ENCODE data around the gene GPR158.

GPR158 gene

GRCh38 chr10:25556457-25556856 is 381.7 kb downstream of the GPR158 start:
- Histone ChIP-seq H3K4me3 (ENCODE audit: low read length) (no peak overlapping the region), H3K36me3 (ENCODE audit: insufficient read depth, low read length) (no peaks in the 10 kb centered on the region), H3K9ac (ENCODE audit: low read depth, low read length) (no peak overlapping the region), H3K4me1 (ENCODE audit: control insufficient read depth, insufficient read depth, low read length) (no peaks in the 10 kb centered on the region), H3K9me3 (replicated peaks; ENCODE audit: low read length) (no peaks in the 10 kb centered on the region), H3K27me3 (ENCODE audit: control insufficient read depth, insufficient read depth, low read length) (no peaks in the 10 kb centered on the region), H3K4me2 (ENCODE audit: low read length) (no peak overlapping the region)

DNA sequence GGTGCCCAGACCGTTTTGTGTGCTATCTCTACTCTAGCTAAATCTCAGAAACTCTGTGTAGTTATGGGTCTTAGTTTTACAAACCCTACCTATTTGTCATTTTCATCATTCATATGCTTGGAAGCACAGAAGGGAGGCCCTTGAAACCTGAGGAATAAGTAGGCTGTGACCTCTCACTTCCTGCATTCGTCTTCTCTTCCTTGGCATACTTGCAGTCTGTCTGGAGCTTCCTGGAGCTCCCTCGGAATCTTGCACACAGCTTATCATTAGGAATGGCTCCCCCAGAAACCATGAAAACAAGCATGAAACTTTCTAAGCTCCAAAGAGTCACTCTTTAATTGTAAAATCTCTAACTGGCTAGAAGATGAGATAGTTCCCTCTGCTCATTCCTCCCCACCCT is 382.3 kb downstream of the GPR158 start:
- H3K9me3 ChIP-seq (replicated peaks; ENCODE audit: low read length) = no peaks in the 10 kb centered on the region
- no peak overlapping the region for H3K9ac ChIP-seq (ENCODE audit: low read depth, low read length)
- no peaks in the 10 kb centered on the region for H3K36me3 ChIP-seq (ENCODE audit: insufficient read depth, low read length)
- H3K4me3 ChIP-seq (ENCODE audit: low read length) = no peak overlapping the region
- H3K27me3 ChIP-seq (ENCODE audit: control insufficient read depth, insufficient read depth, low read length) = no peaks in the 10 kb centered on the region
- no peak overlapping the region for H3K4me2 ChIP-seq (ENCODE audit: low read length)
- no peaks in the 10 kb centered on the region for H3K4me1 ChIP-seq (ENCODE audit: control insufficient read depth, insufficient read depth, low read length)

GRCh38 chr10:25561758-25562157 is 387.0 kb downstream of the GPR158 start:
- no peaks in the 10 kb centered on the region for H3K36me3 ChIP-seq (ENCODE audit: insufficient read depth, low read length)
- no peaks in the 10 kb centered on the region for H3K4me1 ChIP-seq (ENCODE audit: control insufficient read depth, insufficient read depth, low read length)
- no peak overlapping the region for H3K4me2 ChIP-seq (ENCODE audit: low read length)
- no peak overlapping the region for H3K9ac ChIP-seq (ENCODE audit: low read depth, low read length)
- H3K27me3 ChIP-seq (ENCODE audit: control insufficient read depth, insufficient read depth, low read length) = no peaks in the 10 kb centered on the region
- no peak overlapping the region for H3K4me3 ChIP-seq (ENCODE audit: low read length)
- no peaks in the 10 kb centered on the region for H3K9me3 ChIP-seq (replicated peaks; ENCODE audit: low read length)

DNA sequence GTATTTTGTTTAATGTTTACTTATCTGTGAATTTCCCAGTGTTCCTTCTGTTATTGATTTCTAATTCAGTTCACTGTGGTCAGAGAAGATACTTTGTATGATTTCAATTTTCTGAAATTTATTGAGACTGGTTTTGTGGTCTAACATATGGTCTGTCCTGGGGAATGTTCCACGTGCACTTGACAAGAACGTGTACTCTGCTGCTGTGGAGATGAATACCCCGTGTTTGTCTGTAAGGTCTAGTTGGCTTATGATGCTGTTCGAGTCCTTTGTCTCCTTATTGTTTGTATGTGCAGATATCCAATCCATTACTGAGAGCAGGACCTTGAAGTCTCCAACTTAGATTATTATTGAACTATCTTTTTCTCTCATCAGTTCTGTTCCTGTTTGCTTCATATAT is 387.7 kb downstream of the GPR158 start:
- H3K27me3 ChIP-seq (ENCODE audit: control insufficient read depth, insufficient read depth, low read length) = no peaks in the 10 kb centered on the region
- no peaks in the 10 kb centered on the region for H3K36me3 ChIP-seq (ENCODE audit: insufficient read depth, low read length)
- no peak overlapping the region for H3K4me3 ChIP-seq (ENCODE audit: low read length)
- no peaks in the 10 kb centered on the region for H3K4me1 ChIP-seq (ENCODE audit: control insufficient read depth, insufficient read depth, low read length)
- H3K4me2 ChIP-seq (ENCODE audit: low read length) = no peak overlapping the region
- no peaks in the 10 kb centered on the region for H3K9me3 ChIP-seq (replicated peaks; ENCODE audit: low read length)
- no peak overlapping the region for H3K9ac ChIP-seq (ENCODE audit: low read depth, low read length)

DNA sequence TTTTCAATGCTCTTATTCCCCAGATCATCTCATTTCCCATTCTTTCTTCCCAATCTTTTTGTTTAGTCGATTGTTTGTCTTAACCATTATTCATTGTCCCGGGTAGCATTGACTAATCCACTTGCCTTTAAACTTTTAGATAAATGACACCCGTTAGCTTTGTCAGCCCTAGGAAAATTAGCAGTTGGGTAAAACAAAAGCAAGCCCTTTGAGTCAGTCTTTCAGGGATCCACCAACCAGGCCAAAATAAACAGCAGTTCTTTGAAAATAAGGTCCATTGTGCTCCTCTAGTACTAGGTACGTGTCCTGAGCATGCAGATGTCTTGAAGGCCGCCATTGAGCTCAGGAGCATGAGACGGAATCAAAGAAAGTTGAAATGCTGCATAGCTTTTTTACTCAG is 389.6 kb downstream of the GPR158 start:
- H3K4me2 ChIP-seq (ENCODE audit: low read length) = no peak overlapping the region
- H3K4me1 ChIP-seq (ENCODE audit: control insufficient read depth, insufficient read depth, low read length) = no peaks in the 10 kb centered on the region
- no peak overlapping the region for H3K4me3 ChIP-seq (ENCODE audit: low read length)
- no peaks in the 10 kb centered on the region for H3K27me3 ChIP-seq (ENCODE audit: control insufficient read depth, insufficient read depth, low read length)
- H3K9ac ChIP-seq (ENCODE audit: low read depth, low read length) = no peak overlapping the region
- no peaks in the 10 kb centered on the region for H3K36me3 ChIP-seq (ENCODE audit: insufficient read depth, low read length)
- no peaks in the 10 kb centered on the region for H3K9me3 ChIP-seq (replicated peaks; ENCODE audit: low read length)

DNA sequence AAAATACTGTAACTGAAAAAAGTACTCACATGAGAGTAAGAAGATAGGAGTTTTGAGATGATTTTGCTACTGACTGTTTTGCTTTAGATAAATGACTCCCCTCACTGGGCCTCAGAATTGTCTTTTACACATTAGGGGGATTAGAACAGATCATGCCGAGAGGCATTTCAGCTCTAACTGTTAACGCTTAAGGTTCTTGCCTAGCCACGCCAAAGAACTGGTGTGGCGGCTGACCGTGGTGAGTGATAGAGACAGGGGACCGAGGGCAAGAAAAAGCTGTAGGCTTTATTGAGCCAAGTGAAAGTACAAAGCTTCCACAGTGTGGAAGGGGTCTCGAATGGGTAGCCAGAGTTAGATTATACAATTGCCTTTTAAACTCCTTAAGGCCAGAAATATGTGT is 390.8 kb downstream of the GPR158 start:
- H3K36me3 ChIP-seq (ENCODE audit: insufficient read depth, low read length) = no peaks in the 10 kb centered on the region
- no peak overlapping the region for H3K4me3 ChIP-seq (ENCODE audit: low read length)
- no peaks in the 10 kb centered on the region for H3K27me3 ChIP-seq (ENCODE audit: control insufficient read depth, insufficient read depth, low read length)
- H3K4me1 ChIP-seq (ENCODE audit: control insufficient read depth, insufficient read depth, low read length) = no peaks in the 10 kb centered on the region
- H3K9ac ChIP-seq (ENCODE audit: low read depth, low read length) = no peak overlapping the region
- H3K9me3 ChIP-seq (replicated peaks; ENCODE audit: low read length) = no peaks in the 10 kb centered on the region
- no peak overlapping the region for H3K4me2 ChIP-seq (ENCODE audit: low read length)

DNA sequence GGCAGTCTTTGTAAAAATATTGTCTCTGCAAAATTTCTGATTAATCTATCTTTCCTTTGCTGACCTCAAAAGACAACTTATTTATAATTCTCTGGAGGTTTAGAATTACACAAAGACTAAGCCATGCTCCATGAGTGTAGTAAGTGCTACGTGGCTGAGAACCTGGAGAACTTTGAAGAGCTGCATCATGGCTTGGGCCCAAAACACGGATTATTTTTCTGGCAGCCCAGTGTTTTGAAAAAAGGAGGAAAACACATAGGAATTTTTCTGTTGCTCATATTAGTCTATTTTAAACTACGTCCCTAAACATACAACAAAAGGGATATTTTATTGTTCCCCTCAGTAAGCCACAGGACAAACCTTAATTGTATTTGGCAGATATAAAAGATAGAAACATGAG is 398.5 kb downstream of the GPR158 start:
- H3K4me2 ChIP-seq (ENCODE audit: low read length) = no peak overlapping the region
- no peaks in the 10 kb centered on the region for H3K4me1 ChIP-seq (ENCODE audit: control insufficient read depth, insufficient read depth, low read length)
- no peak overlapping the region for H3K9ac ChIP-seq (ENCODE audit: low read depth, low read length)
- no peak overlapping the region for H3K4me3 ChIP-seq (ENCODE audit: low read length)
- peaks cover 6% of the 10 kb centered on the region for H3K9me3 ChIP-seq (replicated peaks; ENCODE audit: low read length)
- H3K27me3 ChIP-seq (ENCODE audit: control insufficient read depth, insufficient read depth, low read length) = no peaks in the 10 kb centered on the region
- no peaks in the 10 kb centered on the region for H3K36me3 ChIP-seq (ENCODE audit: insufficient read depth, low read length)

DNA sequence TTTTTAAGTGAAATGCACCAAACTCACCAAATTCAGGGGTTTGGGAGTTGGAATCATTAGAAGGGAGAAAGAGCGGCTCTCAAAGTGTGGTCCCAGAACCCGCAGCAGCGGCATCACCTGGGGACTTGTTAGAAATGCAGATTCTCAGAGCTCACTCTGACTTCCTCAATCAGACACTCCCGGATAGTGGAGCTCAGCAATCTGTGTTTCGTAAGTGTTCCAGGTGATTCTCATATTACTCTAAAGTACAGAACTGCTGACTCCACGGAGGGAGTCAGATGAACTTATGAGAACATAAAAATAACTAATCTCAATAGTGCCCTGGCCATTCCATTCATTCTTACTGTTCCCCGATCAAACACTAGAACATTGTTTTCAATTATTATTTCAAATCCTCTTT is 400.5 kb downstream of the GPR158 start:
- Histone ChIP-seq H3K4me3 (ENCODE audit: low read length) (no peak overlapping the region), H3K9ac (ENCODE audit: low read depth, low read length) (no peak overlapping the region), H3K27me3 (ENCODE audit: control insufficient read depth, insufficient read depth, low read length) (no peaks in the 10 kb centered on the region), H3K4me2 (ENCODE audit: low read length) (no peak overlapping the region), H3K9me3 (replicated peaks; ENCODE audit: low read length) (peaks cover 6% of the 10 kb centered on the region), H3K4me1 (ENCODE audit: control insufficient read depth, insufficient read depth, low read length) (no peaks in the 10 kb centered on the region), H3K36me3 (ENCODE audit: insufficient read depth, low read length) (no peaks in the 10 kb centered on the region)

DNA sequence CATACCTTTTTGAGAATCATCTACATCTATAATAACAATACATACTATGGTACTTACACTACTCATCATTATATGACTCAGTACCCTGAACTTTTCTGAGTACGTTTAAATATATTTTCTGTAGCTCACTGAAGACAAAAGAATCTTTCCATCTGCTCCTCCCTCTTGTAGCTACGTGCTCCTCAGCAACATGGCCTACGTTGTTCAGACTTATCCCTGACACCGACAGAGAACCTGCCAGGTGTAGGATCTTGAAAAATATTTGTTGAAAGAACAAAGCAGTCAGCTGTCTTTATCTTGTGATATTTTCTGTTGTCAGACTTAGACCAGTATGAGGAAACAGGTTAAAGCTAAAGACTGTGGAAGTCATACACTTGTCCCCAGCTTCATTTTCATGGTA is 403.3 kb downstream of the GPR158 start:
- Histone ChIP-seq H3K4me1 (ENCODE audit: control insufficient read depth, insufficient read depth, low read length) (no peaks in the 10 kb centered on the region), H3K4me2 (ENCODE audit: low read length) (no peak overlapping the region), H3K27me3 (ENCODE audit: control insufficient read depth, insufficient read depth, low read length) (no peaks in the 10 kb centered on the region), H3K9ac (ENCODE audit: low read depth, low read length) (no peak overlapping the region), H3K36me3 (ENCODE audit: insufficient read depth, low read length) (no peaks in the 10 kb centered on the region), H3K4me3 (ENCODE audit: low read length) (no peak overlapping the region), H3K9me3 (replicated peaks; ENCODE audit: low read length) (peaks cover 5% of the 10 kb centered on the region)

DNA sequence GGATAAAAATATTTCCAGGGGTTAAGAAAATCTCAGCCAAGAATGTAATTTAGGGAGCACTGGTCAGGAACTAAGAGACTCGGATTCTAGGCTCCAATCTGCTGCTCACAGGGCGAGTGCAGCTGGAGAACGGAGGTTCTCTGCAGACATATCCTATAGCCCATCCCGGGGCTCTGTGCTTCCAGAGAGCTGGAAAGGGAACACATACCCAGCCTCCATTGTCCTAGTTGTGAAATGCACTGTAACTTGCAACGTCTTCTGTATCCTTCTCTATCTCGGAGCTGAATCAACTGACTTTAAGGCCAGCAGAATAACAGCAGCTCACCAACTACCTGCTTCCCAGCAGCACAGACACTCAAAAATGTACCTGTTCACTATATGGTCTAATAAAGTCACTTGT is 408.2 kb downstream of the GPR158 start:
- no peaks in the 10 kb centered on the region for H3K4me1 ChIP-seq (ENCODE audit: control insufficient read depth, insufficient read depth, low read length)
- H3K27me3 ChIP-seq (ENCODE audit: control insufficient read depth, insufficient read depth, low read length) = no peaks in the 10 kb centered on the region
- no peak overlapping the region for H3K9ac ChIP-seq (ENCODE audit: low read depth, low read length)
- no peaks in the 10 kb centered on the region for H3K36me3 ChIP-seq (ENCODE audit: insufficient read depth, low read length)
- no peak overlapping the region for H3K4me2 ChIP-seq (ENCODE audit: low read length)
- H3K4me3 ChIP-seq (ENCODE audit: low read length) = no peak overlapping the region
- H3K9me3 ChIP-seq (replicated peaks; ENCODE audit: low read length) = peaks cover 8% of the 10 kb centered on the region

GRCh38 chr10:25600651-25601050 is 425.9 kb downstream of the GPR158 start:
- H3K9ac ChIP-seq (ENCODE audit: low read depth, low read length) = no peak overlapping the region

GRCh38 chr10:25604591-25604990 is 429.8 kb downstream of the GPR158 start:
- Histone ChIP-seq H3K4me2 (ENCODE audit: low read length) (no peak overlapping the region), H3K4me3 (ENCODE audit: low read length) (no peak overlapping the region), H3K9ac (ENCODE audit: low read depth, low read length) (no peak overlapping the region), H3K27me3 (ENCODE audit: control insufficient read depth, insufficient read depth, low read length) (no peaks in the 10 kb centered on the region), H3K36me3 (ENCODE audit: insufficient read depth, low read length) (no peaks in the 10 kb centered on the region), H3K4me1 (ENCODE audit: control insufficient read depth, insufficient read depth, low read length) (no peaks in the 10 kb centered on the region), H3K9me3 (replicated peaks; ENCODE audit: low read length) (peaks cover 5% of the 10 kb centered on the region)

More at GRCh38 chr10:25600651-25601050, 425.9 kb downstream of the GPR158 start:
- Histone ChIP-seq H3K27me3 (ENCODE audit: control insufficient read depth, insufficient read depth, low read length) (no peaks in the 10 kb centered on the region), H3K9me3 (replicated peaks; ENCODE audit: low read length) (peaks cover 10% of the 10 kb centered on the region), H3K4me3 (ENCODE audit: low read length) (no peak overlapping the region), H3K4me1 (ENCODE audit: control insufficient read depth, insufficient read depth, low read length) (no peaks in the 10 kb centered on the region), H3K36me3 (ENCODE audit: insufficient read depth, low read length) (no peaks in the 10 kb centered on the region), H3K4me2 (ENCODE audit: low read length) (no peak overlapping the region)
